Activated gamma-delta T cell treated with anti-CD3 and anti-CD28 coated beads, Interleukin-2, amount 50 U/mL, for 16 hours (primary cell): ENCODE data around the gene ADGRF4.
"Not testable (repeated sequence)": the region's sequence is repeated elsewhere in the genome, so short reads cannot be mapped to it uniquely, and the experiment has no call there.

Experiments used
- DNase-seq: peaks from one replicate; pipeline ENCODE4 v3.0.0-alpha.2; 2020; ENCODE audit warnings: low read depth

Gene ADGRF4

GRCh38 chr6:47734831-47735481 lies 36.6 kb downstream of the ADGRF4 start:
- no peak for DNase-seq

GRCh38 chr6:47736083-47736700 lies 37.8 kb downstream of the ADGRF4 start:
- DNase-seq: no peak

GRCh38 chr6:47737406-47737805 lies 39.0 kb downstream of the ADGRF4 start:
- DNase-seq: no peak

- no peak for DNase-seq
These were observed 42.3 kb downstream of the ADGRF4 start for GRCh38 chr6:47740714-47741113.

- no peak for DNase-seq
These were observed 43.4 kb downstream of the ADGRF4 start for GRCh38 chr6:47741807-47742206.

- no peak for DNase-seq
These were observed 45.4 kb downstream of the ADGRF4 start for GRCh38 chr6:47743744-47744143.

GRCh38 chr6:47745269-47745668 lies 46.9 kb downstream of the ADGRF4 start:
- DNase-seq: not testable (repeated sequence)

- no peak for DNase-seq
These were observed 51.4 kb downstream of the ADGRF4 start for GRCh38 chr6:47749757-47750156.

GRCh38 chr6:47752801-47753200 lies 54.4 kb downstream of the ADGRF4 start:
- DNase-seq: no peak

GRCh38 chr6:47759364-47759763 lies 61.0 kb downstream of the ADGRF4 start:
- no peak for DNase-seq

GRCh38 chr6:47762502-47762901 lies 64.1 kb downstream of the ADGRF4 start:
- DNase-seq: no peak

GRCh38 chr6:47766445-47766844 lies 68.1 kb downstream of the ADGRF4 start:
- no peak for DNase-seq

- DNase-seq: no peak
These were observed 68.7 kb downstream of the ADGRF4 start for GRCh38 chr6:47767102-47767501.

- DNase-seq: no peak
These were observed 71.6 kb downstream of the ADGRF4 start for GRCh38 chr6:47769982-47770381.
